ENCODE measurements around the gene PPIC. TPM values are rescaled to one million over a fixed set of nuclear protein-coding genes. Genes with fewer than 3 reads are reported as not detected.

Gene PPIC
- total RNA-seq, 1 donor = not detected

Small RNA genes within 50 kb of the gene (small RNA-seq; reads per million reads assigned to genes)
- gene RN7SL689P (not detected), gene RN7SL711P (not detected)

Other genes with a start within 250 kb of the PPIC start
- 0.54 TPM for gene SNX24, start 191.1 kb downstream of the PPIC start, total RNA-seq
- gene PRDM6, start 52.5 kb upstream of the PPIC start, total RNA-seq = under 0.01 TPM